Stimulated activated CD8-positive, alpha-beta memory T cell treated with anti-CD3 and anti-CD28 coated beads, Interleukin-4, amount 100 ng/mL, for 24 hours (primary cell): ENCODE measurements around the gene GOLGA8H.
"Not testable (repeated sequence)": the region's sequence is repeated elsewhere in the genome, so short reads cannot be mapped to it uniquely, and the experiment has no call there.

ENCODE experiments used
- DNase-seq: peaks from one replicate; pipeline ENCODE4 v3.0.0-alpha.2; 2020; ENCODE audit warnings: low read depth

GOLGA8H gene

DNA sequence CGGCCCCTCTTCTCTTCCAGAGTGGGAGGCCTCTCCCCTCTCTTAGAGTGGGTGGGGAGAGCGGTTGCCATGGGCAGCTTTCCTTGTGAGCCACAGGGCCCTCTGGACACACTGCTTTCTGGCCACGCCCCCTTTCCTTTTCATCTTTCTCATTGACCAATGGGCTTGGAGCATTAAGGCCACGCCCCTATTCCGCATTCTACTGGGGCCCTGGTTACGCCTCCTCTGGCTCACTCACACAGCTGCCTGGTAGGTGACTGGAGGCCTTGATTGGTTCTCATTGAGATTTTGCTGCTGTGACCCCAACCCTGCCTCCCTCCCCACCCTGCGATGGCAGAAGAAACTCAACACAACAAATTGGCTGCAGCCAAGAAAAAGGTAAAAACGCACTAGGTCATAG is at the start of gene GOLGA8H:
GOLGA8H (plus strand) TSS at position 233 of the 400 bp plus-strand sequence; CDS start at position 331, 98 bp downstream.
- not testable (repeated sequence) for DNase-seq

DNA sequence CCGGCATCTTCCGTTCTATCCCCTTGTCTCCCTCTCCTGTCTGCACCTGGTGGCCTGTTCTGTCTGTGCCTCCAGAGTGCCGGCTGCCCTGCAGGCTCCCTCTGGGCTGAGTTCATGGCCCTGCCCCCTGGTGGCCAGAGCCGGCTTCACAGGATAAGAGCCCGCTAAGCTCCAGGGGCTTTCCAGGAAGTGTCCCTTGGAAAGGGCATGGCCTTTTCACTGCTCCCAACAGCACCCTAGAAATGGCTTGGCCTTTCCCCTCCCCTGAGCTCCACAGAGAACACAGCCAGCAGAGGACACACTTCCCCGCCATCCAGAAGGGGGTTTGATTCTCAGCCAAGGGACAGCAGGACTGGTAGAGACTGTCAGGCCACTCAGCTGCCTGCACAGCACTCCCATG is 36.9 kb upstream of the GOLGA8H start:
- not testable (repeated sequence) for DNase-seq

GRCh38 chr15:30573012-30573491 is 30.8 kb upstream of the GOLGA8H start:
- DNase-seq = not testable (repeated sequence)

- not testable (repeated sequence) for DNase-seq
Observed at GRCh38 chr15:30579394-30579970, 24.3 kb upstream of the GOLGA8H start.

GRCh38 chr15:30580716-30581115 is 23.1 kb upstream of the GOLGA8H start:
- DNase-seq = not testable (repeated sequence)

- DNase-seq = not testable (repeated sequence)
Observed at GRCh38 chr15:30598953-30599352, 4.9 kb upstream of the GOLGA8H start.

- DNase-seq = not testable (repeated sequence)
Observed at GRCh38 chr15:30612271-30612670, 8.4 kb downstream of the GOLGA8H start.

GRCh38 chr15:30621342-30621741 is 17.5 kb downstream of the GOLGA8H start:
- not testable (repeated sequence) for DNase-seq

DNA sequence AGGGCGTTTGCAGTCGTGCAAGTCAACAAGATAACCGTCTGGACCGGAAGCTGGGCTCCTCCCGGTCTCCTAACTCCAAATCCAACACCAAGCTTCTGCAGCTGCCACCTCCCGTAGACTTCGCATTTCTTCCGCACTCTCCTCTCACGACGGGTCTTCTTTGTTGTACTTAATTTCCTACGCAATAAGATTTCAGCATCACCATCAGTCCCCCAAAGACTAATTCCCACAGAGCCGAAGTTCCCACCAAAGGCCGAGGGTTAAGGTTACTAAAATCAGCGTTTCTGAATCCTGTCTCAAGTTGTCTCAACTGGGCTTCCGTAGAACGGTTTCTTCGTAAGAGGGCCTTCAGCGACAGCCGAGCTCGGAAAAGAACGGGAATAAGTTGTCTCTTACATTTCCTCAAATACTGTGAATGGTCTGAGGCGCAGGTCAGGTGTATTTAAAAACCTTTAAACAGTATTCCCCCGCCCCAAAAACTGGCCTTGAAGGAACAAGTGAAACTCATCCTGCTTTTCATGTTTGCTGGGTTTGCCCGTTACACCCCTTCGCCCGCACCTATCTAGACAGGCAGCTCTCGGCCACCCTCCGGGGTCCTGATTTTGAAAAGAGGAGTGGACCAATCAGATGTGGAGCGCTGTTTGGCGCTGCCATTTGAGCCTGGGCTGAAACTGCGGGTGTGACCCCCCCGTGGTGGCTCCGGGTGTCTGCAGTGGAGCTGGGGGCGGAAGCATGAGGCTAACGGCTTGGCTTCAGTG is 21.8 kb downstream of the GOLGA8H start, which contains the start of gene ARHGAP11B:
ARHGAP11B (plus strand) TSS at position 693 of the 758 bp plus-strand sequence.
- peak; percentile 89 for DNase-seq

DNA sequence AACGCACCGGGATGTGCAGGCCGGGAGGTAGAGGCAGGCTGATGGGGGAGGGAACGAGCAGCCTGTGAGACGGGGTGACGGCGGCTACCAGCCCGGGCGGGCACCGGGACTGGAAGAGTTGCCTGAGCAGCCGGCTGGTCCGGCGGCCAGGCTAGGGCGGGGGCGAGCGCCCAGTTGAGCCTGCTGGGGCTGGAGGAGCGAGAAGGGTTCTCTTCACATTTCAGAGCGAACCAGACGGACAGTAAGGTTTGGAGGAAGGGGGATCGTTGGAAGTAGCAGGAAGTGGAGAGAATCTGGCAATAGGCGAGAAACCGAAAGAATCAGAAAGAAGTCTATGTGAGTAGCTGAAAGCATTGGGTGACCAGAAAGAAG is 22.4 kb downstream of the GOLGA8H start:
- not testable (repeated sequence) for DNase-seq

- DNase-seq = not testable (repeated sequence)
Observed at GRCh38 chr15:30626632-30627031, 22.8 kb downstream of the GOLGA8H start.

GRCh38 chr15:30650012-30650929 is 46.4 kb downstream of the GOLGA8H start:
- no peak for DNase-seq

DNA sequence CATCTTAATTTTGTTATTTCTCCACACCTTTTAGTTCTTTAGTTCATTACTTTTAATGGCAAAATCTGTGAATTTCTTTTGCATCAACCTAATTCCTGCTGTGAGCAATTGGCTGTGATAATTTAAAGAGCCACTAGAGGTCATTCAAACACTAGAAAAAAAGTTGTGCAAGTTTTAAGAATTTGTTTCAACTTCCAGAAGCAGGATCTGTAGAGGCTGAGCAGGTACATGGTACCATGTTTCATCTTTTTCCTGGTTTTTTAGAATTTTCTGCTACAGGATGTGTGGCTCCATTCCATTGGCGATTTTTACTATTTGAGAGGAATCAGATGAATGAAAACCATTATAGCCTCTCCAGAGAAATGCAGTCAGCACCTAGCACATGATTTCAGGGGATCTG is 57.3 kb downstream of the GOLGA8H start:
- not testable (repeated sequence) for DNase-seq
